ENCODE data around the gene AVEN. TPM values are rescaled to one million over a fixed set of nuclear protein-coding genes. Genes with fewer than 3 reads are reported as not detected.

Gene AVEN
- total and polyA plus RNA-seq, 2 of the 8 experiments (the other 6 are each of a cell fraction or from before 2014, with no cell fraction given): 5.5 to 17.0 TPM

DNA sequence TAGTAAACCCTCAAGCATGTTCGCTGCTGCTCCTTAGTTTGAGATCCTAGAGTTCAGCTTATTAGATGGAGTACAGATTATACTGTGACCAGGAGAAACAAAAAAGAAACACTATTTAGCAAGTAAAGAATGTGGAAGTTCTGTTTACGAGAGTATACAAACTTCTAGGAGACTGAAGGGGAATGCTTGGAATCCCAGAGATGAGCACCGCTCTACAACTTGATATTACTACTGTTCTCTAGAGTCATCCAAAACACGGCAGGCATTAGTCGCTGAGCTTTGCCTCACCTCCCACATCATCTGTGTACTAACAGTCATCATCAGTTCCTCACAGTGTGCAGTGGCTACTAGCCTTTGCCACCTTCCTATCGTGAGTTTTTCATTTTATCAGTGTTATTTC lies 192.1 kb downstream of the AVEN start:
- WGBS, 2 experiments (ENCODE audit: extremely low coverage in 1 of 2, insufficient coverage in 1 of 2, insufficient read length in 1 of 2, insufficient replicate concordance in 2 of 2, low coverage in 1 of 2, low lambda C conversion rate in 2 of 2, missing lambda C conversion rate in 1 of 2): 96% methylated on average over 6 of the region's 6 CpGs; no CpG with 5 or more reads in 1 of the 2 experiments
- Histone ChIP-seq H3K23me2 (ENCODE audit: low read depth, low read length) (no peaks in the 10 kb centered on the region), H3K79me2 (ENCODE audit: control insufficient read depth in 1 of 2, insufficient read depth in 2 of 2, low read length in 2 of 2) (no peaks in the 10 kb centered on the region), H3K4me1 (replicated peaks in 1 of 4; ENCODE audit: control insufficient read depth in 3 of 4, insufficient read depth in 4 of 4, low read length in 3 of 4) (peaks cover 0 to 11% (median 6%) of the 10 kb centered on the region in 4 experiments; a peak in 6 of 7 replicates), H3K9ac (replicated peaks in 1 of 4; ENCODE audit: extremely low read depth in 1 of 4, low read depth in 3 of 4, low read length in 3 of 4) (no peak overlapping the region), H2BK20ac (ENCODE audit: low read length) (no peak overlapping the region), H4K20me1 (replicated peaks in 1 of 2; ENCODE audit: control insufficient read depth in 1 of 2, insufficient read depth in 2 of 2, low read length in 2 of 2) (no peaks in the 10 kb centered on the region), H3K4me2 (ENCODE audit: insufficient read depth in 1 of 2, low read depth in 2 of 2, low read length in 2 of 2) (no peak overlapping the region), H3K14ac (ENCODE audit: insufficient read length) (no peak overlapping the region), H2BK15ac (ENCODE audit: low read length) (no peak overlapping the region), H3K18ac (ENCODE audit: extremely low read depth, low read length) (no peak overlapping the region), H2BK120ac (replicated peaks; ENCODE audit: low read depth, low read length) (no peak overlapping the region), H3K79me1 (ENCODE audit: low read depth, low read length) (no peaks in the 10 kb centered on the region), H3K4ac (replicated peaks; ENCODE audit: insufficient read length, low read depth, low read length) (no peak overlapping the region), H4K91ac (replicated peaks; ENCODE audit: insufficient read length, low read length) (no peak overlapping the region), H2AK5ac (ENCODE audit: low read depth, low read length) (no peak overlapping the region), H3K27me3 (replicated peaks in 1 of 4; ENCODE audit: control insufficient read depth in 3 of 4, extremely low read depth in 1 of 4, insufficient read depth in 3 of 4, low read length in 3 of 4) (no peaks in the 10 kb centered on the region), H4K8ac (ENCODE audit: extremely low read depth, insufficient read depth, low read length) (no peak overlapping the region), H3K23ac (ENCODE audit: insufficient read length) (no peak overlapping the region), H3K36me3 (ENCODE audit: control insufficient read depth in 2 of 4, insufficient read depth in 4 of 4, low read length in 3 of 4) (no peaks in the 10 kb centered on the region), H4K5ac (ENCODE audit: insufficient read length, low read depth, low read length) (no peak overlapping the region), H2BK12ac (ENCODE audit: low read depth, low read length) (no peak overlapping the region), H3K9me3 (ENCODE audit: insufficient read depth in 2 of 2, low read depth in 1 of 2, low read length in 1 of 2) (no peaks in the 10 kb centered on the region), H3K27ac (ENCODE audit: low read depth, low read length) (no peak overlapping the region), H3K4me3 (ENCODE audit: extremely low read depth in 1 of 4, insufficient read depth in 2 of 4, low read depth in 3 of 4, low read length in 4 of 4) (no peak overlapping the region), H3K56ac (replicated peaks; ENCODE audit: insufficient read length, low read depth, low read length) (no peak overlapping the region), H2AFZ (ENCODE audit: low read length) (no peak overlapping the region), H2BK5ac (ENCODE audit: low read depth, low read length) (no peak overlapping the region)
- POLR2A ChIA-PET (ENCODE audit: partially characterized antibody): no interaction called here
- FAIRE-seq (no peak), DNase-seq (ENCODE audit: low read depth in 1 of 2, low spot score in 2 of 2) (no peak)
- CTCF ChIA-PET (ENCODE audit: partially characterized antibody): interaction anchor here (0.6 to 1.0 kb wide), 3 partner anchors 12 to 121 kb away, joined by 3 to 4 read pairs (median 4); partner anchors contain the start of gene CHRM5
- TF ChIP-seq TEAD4 (IDR thresholded peaks at IDR 0.05; ENCODE audit: low read depth, low read length) (no peak), TCF12 (IDR thresholded peaks at IDR 0.05; ENCODE audit: low read depth, low read length) (no peak), KDM1A (IDR thresholded peaks at IDR 0.05; ENCODE audit: borderline replicate concordance, low read length) (no peak), KDM5A (IDR thresholded peaks at IDR 0.05; ENCODE audit: low read length) (no peak), CREB1 (IDR thresholded peaks at IDR 0.05) (no peak), EP300 (IDR thresholded peaks at IDR 0.05; ENCODE audit: borderline replicate concordance in 1 of 2, low read depth in 2 of 2, low read length in 2 of 2) (no peak), HDAC2 (IDR thresholded peaks at IDR 0.05; ENCODE audit: borderline replicate concordance in 1 of 2, low read depth in 2 of 2, low read length in 2 of 2) (no peak), NANOG (IDR thresholded peaks at IDR 0.05; ENCODE audit: insufficient read depth, low read depth, low read length, poor library complexity, severe bottlenecking) (no peak), POLR2A (IDR thresholded peaks at IDR 0.05; ENCODE audit: control extremely low read depth in 1 of 2, low read depth in 2 of 2, low read length in 2 of 2) (no peak), SP4 (IDR thresholded peaks at IDR 0.05; ENCODE audit: low read length) (no peak), CHD1 (IDR thresholded peaks at IDR 0.05; ENCODE audit: low read depth, low read length) (no peak), JUN (IDR thresholded peaks at IDR 0.05; ENCODE audit: low read depth, low read length) (no peak), RAD21 (IDR thresholded peaks at IDR 0.05 in 1 of 2, conservative IDR thresholded peaks at IDR 0.05 in 1 of 2; ENCODE audit: low read depth in 2 of 2, low read length in 2 of 2) (no peak)
- TF ChIP-seq, protein P1, sequence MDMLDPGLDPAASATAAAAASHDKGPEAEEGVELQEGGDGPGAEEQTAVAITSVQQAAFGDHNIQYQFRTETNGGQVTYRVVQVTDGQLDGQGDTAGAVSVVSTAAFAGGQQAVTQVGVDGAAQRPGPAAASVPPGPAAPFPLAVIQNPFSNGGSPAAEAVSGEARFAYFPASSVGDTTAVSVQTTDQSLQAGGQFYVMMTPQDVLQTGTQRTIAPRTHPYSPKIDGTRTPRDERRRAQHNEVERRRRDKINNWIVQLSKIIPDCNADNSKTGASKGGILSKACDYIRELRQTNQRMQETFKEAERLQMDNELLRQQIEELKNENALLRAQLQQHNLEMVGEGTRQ (IDR thresholded peaks at IDR 0.05; ENCODE audit: low read length): no peak

Data from H1 (cell line).